HG03097 (cell line): ENCODE results near the gene CBY2.
"Not testable (repeated sequence)": the region's sequence is repeated elsewhere in the genome, so short reads cannot be mapped to it uniquely, and the experiment has no call there.

Source experiments
- ATAC-seq: cut with Tn5 transposase; IDR thresholded peaks from one replicate; pipeline ENCODE4 v1.9.1; 2021; ENCODE audit not compliant: unreplicated experiment, low FRiP score

CBY2 gene

GRCh38 chr13:45737571-45738017, 35.5 kb downstream of the CBY2 start:
- ATAC-seq: no peak

DNA sequence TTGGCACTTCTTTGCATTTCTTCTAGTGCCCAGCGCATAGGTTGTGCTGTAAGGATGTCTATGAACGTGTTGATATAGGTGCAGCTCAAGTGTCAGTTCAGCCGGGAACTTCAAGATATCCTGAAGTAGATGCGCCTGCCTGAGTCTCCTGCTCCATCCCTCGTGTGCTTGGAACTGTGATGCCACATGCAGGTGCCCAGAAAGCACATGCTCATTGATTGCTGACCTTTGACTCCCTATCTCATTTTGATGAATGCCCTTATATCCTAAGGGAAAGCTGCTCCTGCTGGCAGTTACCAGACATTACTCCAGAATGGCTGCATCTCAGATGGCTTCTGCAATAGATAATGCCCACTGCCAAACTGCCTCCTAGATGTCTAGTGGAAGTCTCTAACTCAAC, 40.9 kb downstream of the CBY2 start:
- ATAC-seq: no peak

DNA sequence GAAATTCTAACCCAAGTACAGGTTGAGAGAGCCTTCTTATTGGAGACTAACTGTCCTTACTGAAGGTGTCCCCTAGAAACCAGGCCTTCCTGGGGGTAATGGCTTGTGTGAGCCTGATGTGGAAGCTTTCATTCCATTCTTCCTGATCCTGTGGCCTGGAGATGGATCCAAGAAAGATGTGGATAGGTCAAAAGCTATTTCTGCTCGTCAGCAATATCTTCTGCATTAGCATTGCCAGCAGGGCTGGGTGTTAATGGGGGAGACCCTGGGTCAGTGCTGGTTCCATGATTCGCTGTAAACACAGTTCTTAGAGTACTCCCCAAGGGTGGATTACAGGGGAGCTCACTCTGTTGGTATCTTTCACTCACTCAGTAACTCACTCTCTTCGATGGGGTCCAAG, 42.9 kb downstream of the CBY2 start:
- no peak for ATAC-seq

DNA sequence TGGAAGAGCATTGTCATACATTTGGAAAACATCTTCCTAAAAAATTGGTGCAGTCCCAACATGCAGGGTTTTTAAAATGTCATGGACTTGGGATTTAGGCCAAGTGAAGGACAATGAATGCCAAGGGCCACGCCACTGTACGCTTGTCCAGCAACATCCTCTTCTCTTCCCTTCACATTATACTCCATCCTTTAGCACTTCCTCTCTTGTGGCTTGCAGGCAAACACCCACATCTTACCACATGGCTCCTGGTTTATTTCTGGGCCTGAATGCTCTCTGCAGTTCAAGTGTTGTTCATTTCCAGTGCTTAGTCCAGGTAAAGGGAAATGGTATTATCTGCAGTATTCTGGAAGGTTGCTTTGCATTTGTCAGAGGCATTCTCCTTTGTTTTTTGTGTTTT, 45.0 kb downstream of the CBY2 start:
- ATAC-seq: no peak

GRCh38 chr13:45748941-45749759, 47.0 kb downstream of the CBY2 start:
- ATAC-seq: no peak

- no peak for ATAC-seq
Observed at GRCh38 chr13:45750566-45750965, 48.4 kb downstream of the CBY2 start.

- no peak for ATAC-seq
Observed at GRCh38 chr13:45751885-45752284, 49.8 kb downstream of the CBY2 start.

DNA sequence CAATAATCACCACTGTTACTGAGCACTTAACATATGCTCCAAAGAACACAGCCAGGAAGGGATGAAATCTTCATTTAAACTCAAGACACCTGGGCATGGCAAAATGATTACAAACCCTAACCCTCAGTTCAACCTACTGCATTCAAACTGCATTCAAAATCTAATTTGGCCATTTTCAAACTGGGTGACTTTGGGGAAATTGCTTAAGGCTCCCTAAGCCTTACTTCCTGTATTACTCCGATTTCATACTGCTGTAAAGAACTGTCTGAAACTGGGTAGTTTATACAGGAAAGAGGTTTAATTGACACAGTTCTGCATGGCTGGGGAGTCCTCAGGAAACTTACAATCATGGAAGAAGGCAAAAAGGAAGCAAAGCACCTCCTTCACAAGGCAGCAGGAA, 50.4 kb downstream of the CBY2 start:
- ATAC-seq: no peak

- not testable (repeated sequence) for ATAC-seq
Observed at GRCh38 chr13:45756498-45756897, 54.4 kb downstream of the CBY2 start.

DNA sequence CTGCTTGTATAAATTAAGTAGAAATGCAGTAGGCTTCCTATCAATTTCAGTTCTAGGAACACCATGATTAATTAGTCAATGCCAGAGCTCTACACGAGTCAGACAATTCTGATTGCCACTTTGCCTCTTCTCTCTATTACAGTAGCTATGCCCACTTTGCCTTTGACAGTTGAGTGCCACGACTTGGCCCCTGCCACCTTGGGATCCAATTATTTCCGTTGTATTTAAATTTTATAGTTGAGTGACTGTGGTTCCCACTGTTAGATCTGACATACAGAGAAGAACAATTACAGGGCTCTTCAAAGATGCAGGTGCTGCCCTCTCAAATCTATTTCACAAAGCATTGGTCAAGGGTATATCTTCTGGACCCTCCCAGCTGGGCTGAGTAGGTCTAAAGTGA, 55.5 kb downstream of the CBY2 start:
- not testable (repeated sequence) for ATAC-seq

DNA sequence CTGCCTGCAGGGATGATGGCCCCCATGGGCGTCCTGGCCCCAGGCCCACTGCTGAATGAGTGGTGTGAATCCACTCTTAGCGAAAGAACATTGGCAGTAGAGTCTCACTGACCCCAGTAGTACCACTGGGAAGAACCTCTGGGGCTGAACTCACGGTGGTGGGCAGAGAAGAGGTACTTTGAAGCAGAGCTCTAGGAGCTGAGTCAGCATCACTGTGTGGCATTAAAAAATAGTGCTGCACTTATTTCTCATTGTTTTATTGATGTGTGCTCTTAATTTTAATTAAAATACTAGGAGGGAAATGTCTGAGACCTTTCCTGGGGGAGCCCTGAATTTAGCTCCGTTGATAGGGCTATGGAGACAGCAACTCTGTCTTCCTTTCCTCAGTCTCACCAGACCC, 61.3 kb downstream of the CBY2 start:
- ATAC-seq: no peak
